Neuronal stem cell (in vitro differentiated cells): ENCODE measurements around the gene PFKP.

Experiments
- DNase-seq: peaks from one replicate; pipeline ENCODE4 v3.0.0-alpha.2; 2013; ENCODE audit warnings: low spot score
- H2AFZ ChIP-seq: one replicate; pipeline ENCODE4 v1.6.1; 2013; ENCODE audit warnings: mild to moderate bottlenecking, low read length, inconsistent platforms
- H2AK5ac ChIP-seq: 2 replicates; pipeline ENCODE4 v1.6.1; 2013; ENCODE audit warnings: low read depth, mild to moderate bottlenecking, inconsistent platforms, low read length, moderate library complexity, mixed read lengths
- H2BK120ac ChIP-seq: 2 replicates; pipeline ENCODE4 v1.6.1; 2013; ENCODE audit warnings: low read depth, mild to moderate bottlenecking, inconsistent platforms, low read length, moderate library complexity, mixed read lengths
- H2BK12ac ChIP-seq: one replicate; pipeline ENCODE4 v1.6.1; 2013; ENCODE audit warnings: low read length, inconsistent platforms
- H2BK15ac ChIP-seq: 2 replicates; pipeline ENCODE4 v1.6.1; 2013; ENCODE audit warnings: mild to moderate bottlenecking, low read length, inconsistent platforms, mixed read lengths
- H2BK5ac ChIP-seq: one replicate; pipeline ENCODE4 v1.6.1; 2013; ENCODE audit warnings: inconsistent platforms, mild to moderate bottlenecking, low read length, moderate library complexity
- H3K14ac ChIP-seq: one replicate; pipeline ENCODE4 v1.6.1; 2013; ENCODE audit warnings: low read length, inconsistent platforms
- H3K18ac ChIP-seq: 2 replicates; pipeline ENCODE4 v1.6.1; 2013; ENCODE audit warnings: low read length, inconsistent platforms
- H3K23ac ChIP-seq: 2 replicates; pipeline ENCODE4 v1.6.1; 2013; ENCODE audit warnings: low read depth, mild to moderate bottlenecking, mixed read lengths, low read length, inconsistent platforms; ENCODE audit not compliant: poor library complexity
- H3K27ac ChIP-seq: replicated peaks from 3 replicates; pipeline ENCODE4 v1.5.1; 2013; ENCODE audit warnings: low read length, inconsistent platforms
- H3K27me3 ChIP-seq, 3 experiments: 2 replicates each; pipeline ENCODE4 v1.6.1; 2013; ENCODE audit warnings: low read length in 3 of 3, mild to moderate bottlenecking in 2 of 3, inconsistent platforms in 1 of 3, low read depth in 1 of 3, mixed read lengths in 1 of 3, moderate library complexity in 1 of 3; ENCODE audit not compliant: control insufficient read depth in 3 of 3, insufficient read depth in 3 of 3
- H3K36me3 ChIP-seq, 2 donors: replicated peaks in 1 of 2; 2 replicates each; pipeline ENCODE4 v1.6.1; 2013; ENCODE audit warnings: low read length in 2 of 2; ENCODE audit not compliant: control insufficient read depth in 2 of 2, insufficient read depth in 2 of 2
- H3K4ac ChIP-seq: 2 replicates; pipeline ENCODE4 v1.6.1; 2013; ENCODE audit warnings: inconsistent platforms, mild to moderate bottlenecking, low read length, moderate library complexity
- H3K4me1 ChIP-seq, 2 donors: 1 replicate in 1 of 2; 2 replicates in 1 of 2; pipeline ENCODE4 v1.6.1; 2013; ENCODE audit warnings: low read length in 2 of 2, low read depth in 1 of 2; ENCODE audit not compliant: control insufficient read depth in 2 of 2, insufficient read depth in 1 of 2
- H3K4me2 ChIP-seq: one replicate; pipeline ENCODE4 v1.6.1; 2013; ENCODE audit warnings: mild to moderate bottlenecking, low read length, inconsistent platforms; ENCODE audit not compliant: insufficient read depth, poor library complexity, severe bottlenecking
- H3K4me3 ChIP-seq, 2 donors: 2 replicates each; pipeline ENCODE4 v1.5.1; 2013; ENCODE audit warnings: low read length in 2 of 2, mild to moderate bottlenecking in 2 of 2, inconsistent platforms in 1 of 2, moderate library complexity in 1 of 2
- H3K79me1 ChIP-seq: one replicate; pipeline ENCODE4 v1.6.1; 2013; ENCODE audit warnings: low read depth, mild to moderate bottlenecking, inconsistent platforms, low read length, moderate library complexity
- H3K9ac ChIP-seq: one replicate; pipeline ENCODE4 v1.6.1; 2013; ENCODE audit warnings: mild to moderate bottlenecking, low read depth, low read length, inconsistent platforms; ENCODE audit not compliant: poor library complexity
- H3K9me3 ChIP-seq, 2 donors: replicated peaks in 1 of 2; 2 replicates each; pipeline versions ENCODE3 to v1.6.1; 2013; ENCODE audit warnings: low read length in 2 of 2, mild to moderate bottlenecking in 2 of 2, inconsistent platforms in 1 of 2, low read depth in 1 of 2, mixed read lengths in 1 of 2, moderate library complexity in 1 of 2; ENCODE audit not compliant: control insufficient read depth in 2 of 2, insufficient read depth in 1 of 2
- H4K8ac ChIP-seq: one replicate; pipeline ENCODE4 v1.6.1; 2013; ENCODE audit warnings: low read depth, mild to moderate bottlenecking, inconsistent platforms, low read length, moderate library complexity
- H4K91ac ChIP-seq: one replicate; pipeline ENCODE4 v1.6.1; 2013; ENCODE audit warnings: low read length, low read depth, mild to moderate bottlenecking, inconsistent platforms; ENCODE audit not compliant: poor library complexity
- WGBS, 2 donors: extraction: QIAGEN DNeasy Blood & Tissue Kit; methylation state at CpG; one replicate each; pipeline ENCODE4 v1.1.7; 2013; ENCODE audit warnings: missing lambda C conversion rate in 2 of 2, mixed read lengths in 1 of 2; ENCODE audit not compliant: insufficient read length in 2 of 2, insufficient replicate concordance in 1 of 2; ENCODE audit errors: extremely low coverage in 2 of 2; 5-methylcytosine and 5-hydroxymethylcytosine counted together

Gene PFKP

GRCh38 chr10:3100856-3101640 is 33.7 kb downstream of the PFKP start:
- WGBS, 2 donors, result no CpG with 5 or more reads among the region's 31 CpGs
- H3K36me3 ChIP-seq, result peaks cover 0 to 19% of the 10 kb centered on the region in 2 donors

GRCh38 chr10:3102720-3103427 is 35.5 kb downstream of the PFKP start:
- Histone ChIP-seq H3K27me3 (no peaks in the 10 kb centered on the region), H3K9me3 (peaks cover 0 to 4% of the 10 kb centered on the region in 2 donors), H2BK12ac (no peak overlapping the region), H2BK120ac (no peak overlapping the region), H4K8ac (no peak overlapping the region), H2BK5ac (no peak overlapping the region), H4K91ac (no peak overlapping the region), H2AK5ac (no peak overlapping the region), H3K4me3 (no peak overlapping the region), H3K27ac (no peak overlapping the region), H3K79me1 (no peaks in the 10 kb centered on the region), H3K18ac (no peak overlapping the region), H3K4me1 (peaks cover 0 to 1% of the 10 kb centered on the region in 2 donors), H3K9ac (no peak overlapping the region), H3K4ac (no peak overlapping the region), H3K4me2 (no peak overlapping the region), H3K14ac (no peak overlapping the region), H3K36me3 (peaks cover 0 to 19% of the 10 kb centered on the region in 2 donors), H2AFZ (no peak overlapping the region), H3K23ac (no peak overlapping the region), H2BK15ac (no peak overlapping the region)
- no peak for DNase-seq
- WGBS, 2 donors, result no CpG with 5 or more reads among the region's 19 CpGs

More at GRCh38 chr10:3100856-3101640, 33.7 kb downstream of the PFKP start:
- no peak overlapping the region for H3K27ac ChIP-seq
- H3K9ac ChIP-seq, result no peak overlapping the region
- no peak overlapping the region for H2BK5ac ChIP-seq
- no peak overlapping the region for H4K8ac ChIP-seq
- H3K18ac ChIP-seq, result no peak overlapping the region
- no peak overlapping the region for H3K4me2 ChIP-seq
- H2AK5ac ChIP-seq, result no peak overlapping the region
- no peak overlapping the region for H3K4ac ChIP-seq
- no peak overlapping the region for H2AFZ ChIP-seq
- peak overlapping the region; percentile 5 for H3K14ac ChIP-seq
- peak overlapping the region in 1 of 2 donors; percentile 11 for H3K4me3 ChIP-seq
- H2BK15ac ChIP-seq, result no peak overlapping the region
- no peaks in the 10 kb centered on the region for H3K79me1 ChIP-seq
- no peak overlapping the region for H4K91ac ChIP-seq
- H3K9me3 ChIP-seq, result peaks cover 0 to 4% of the 10 kb centered on the region in 2 donors
- no peak overlapping the region for H3K23ac ChIP-seq
- H2BK120ac ChIP-seq, result no peak overlapping the region
- DNase-seq, result no peak
- H3K27me3 ChIP-seq, result no peaks in the 10 kb centered on the region
- peaks cover 1 to 2% of the 10 kb centered on the region in 2 donors for H3K4me1 ChIP-seq
- H2BK12ac ChIP-seq, result no peak overlapping the region

DNA sequence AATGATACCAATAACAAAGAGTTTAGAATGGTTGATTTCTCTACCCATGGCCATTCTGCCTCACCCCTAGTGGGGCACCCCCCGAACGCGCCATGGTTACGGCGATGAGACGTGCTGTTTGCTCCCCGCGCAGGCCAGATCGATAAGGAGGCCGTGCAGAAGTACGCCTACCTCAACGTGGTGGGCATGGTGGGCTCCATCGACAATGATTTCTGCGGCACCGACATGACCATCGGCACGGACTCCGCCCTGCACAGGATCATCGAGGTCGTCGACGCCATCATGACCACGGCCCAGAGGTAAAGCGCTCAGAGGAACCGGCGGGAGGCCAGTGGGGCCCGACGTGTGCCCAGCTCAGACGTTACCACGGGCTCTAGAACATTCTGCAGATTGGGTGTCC is 36.3 kb downstream of the PFKP start:
- H3K9ac ChIP-seq, result no peak overlapping the region
- H2BK5ac ChIP-seq, result no peak overlapping the region
- no peak overlapping the region for H3K27ac ChIP-seq
- no peaks in the 10 kb centered on the region for H3K79me1 ChIP-seq
- no peak overlapping the region for H3K4me2 ChIP-seq
- no peak for DNase-seq
- peak overlapping the region; percentile 53 for H3K23ac ChIP-seq
- WGBS, 2 donors, result no CpG with 5 or more reads among the region's 30 CpGs
- no peak overlapping the region for H2AFZ ChIP-seq
- peak overlapping the region in 1 of 2 donors; percentile 9 for H3K4me3 ChIP-seq
- H3K14ac ChIP-seq, result no peak overlapping the region
- H4K8ac ChIP-seq, result no peak overlapping the region
- H3K18ac ChIP-seq, result peak overlapping the region; percentile 61
- H3K9me3 ChIP-seq, result peaks cover 0 to 4% of the 10 kb centered on the region in 2 donors
- H2BK15ac ChIP-seq, result no peak overlapping the region
- no peak overlapping the region for H2BK12ac ChIP-seq
- H3K4me1 ChIP-seq, result peaks cover 0 to 1% of the 10 kb centered on the region in 2 donors
- H2BK120ac ChIP-seq, result no peak overlapping the region
- no peak overlapping the region for H2AK5ac ChIP-seq
- H3K27me3 ChIP-seq, result no peaks in the 10 kb centered on the region
- no peak overlapping the region for H3K4ac ChIP-seq
- H3K36me3 ChIP-seq, result peaks cover 0 to 21% of the 10 kb centered on the region in 2 donors
- H4K91ac ChIP-seq, result no peak overlapping the region

DNA sequence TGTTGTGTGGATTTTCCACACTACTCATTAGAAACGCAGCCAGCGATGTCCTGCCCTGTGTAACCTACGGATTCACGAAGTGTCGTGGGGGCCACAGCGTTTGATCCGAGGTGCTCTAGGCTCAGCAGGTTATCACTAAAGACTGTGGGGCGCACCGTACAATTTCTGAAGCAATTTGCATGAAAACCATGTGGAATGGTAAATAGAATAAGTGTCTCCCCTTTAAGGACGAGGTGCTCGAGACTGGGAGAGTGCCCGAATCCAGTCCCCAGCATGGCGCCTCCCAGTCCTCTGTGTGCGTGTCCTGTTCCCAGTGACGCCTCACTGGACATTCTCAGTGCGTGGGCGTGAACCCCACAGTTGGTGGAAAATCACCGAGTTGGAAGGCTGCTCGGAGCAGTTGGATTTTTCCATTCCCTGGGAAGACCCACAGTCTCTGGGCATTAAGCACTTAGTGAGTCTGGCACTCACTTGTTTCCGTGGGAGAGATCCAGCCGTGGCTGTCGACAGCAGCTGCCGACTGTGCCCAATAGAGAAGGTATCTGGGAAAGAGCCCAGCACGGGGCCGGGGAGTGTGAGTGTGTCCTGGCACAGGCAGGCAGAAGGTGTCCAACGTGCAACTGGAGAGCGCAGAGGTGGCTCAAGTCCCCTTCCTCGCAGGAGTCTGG is 37.0 kb downstream of the PFKP start:
- Histone ChIP-seq H3K79me1 (no peaks in the 10 kb centered on the region), H4K8ac (no peak overlapping the region), H3K27me3 (no peaks in the 10 kb centered on the region), H2BK120ac (no peak overlapping the region), H3K36me3 (peaks cover 0 to 26% of the 10 kb centered on the region in 2 donors), H3K14ac (no peak overlapping the region), H3K9me3 (peaks cover 0 to 4% of the 10 kb centered on the region in 2 donors), H3K23ac (no peak overlapping the region), H3K9ac (no peak overlapping the region), H2BK12ac (no peak overlapping the region), H3K27ac (no peak overlapping the region), H3K4me1 (no peaks in the 10 kb centered on the region), H3K4ac (no peak overlapping the region), H4K91ac (no peak overlapping the region), H2AK5ac (no peak overlapping the region), H3K4me3 (no peak overlapping the region), H3K4me2 (no peak overlapping the region), H2BK15ac (no peak overlapping the region), H2BK5ac (no peak overlapping the region), H3K18ac (no peak overlapping the region), H2AFZ (no peak overlapping the region)
- no CpG with 5 or more reads among the region's 28 CpGs for WGBS, 2 donors
- no peak for DNase-seq
